ENCODE data around the gene BMP7.

The BMP7 gene

GRCh38 chr20:57167292-57167655 lies 99.2 kb downstream of the BMP7 start:
- Histone ChIP-seq H3K27me3 (ENCODE audit: insufficient read depth, low read depth, severe bottlenecking) (peaks cover 21% of the 10 kb centered on the region), H3K4me3 (ENCODE audit: low read depth, low read length) (no peak overlapping the region), H3K9me3 (ENCODE audit: severe bottlenecking) (peaks cover 2% of the 10 kb centered on the region), H3K36me3 (no peaks in the 10 kb centered on the region), H3K27ac (no peak overlapping the region)
- no peak for DNase-seq
- no peak for TF ChIP-seq CTCF (IDR thresholded peaks at IDR 0.05; ENCODE audit: low read depth, low read length)

DNA sequence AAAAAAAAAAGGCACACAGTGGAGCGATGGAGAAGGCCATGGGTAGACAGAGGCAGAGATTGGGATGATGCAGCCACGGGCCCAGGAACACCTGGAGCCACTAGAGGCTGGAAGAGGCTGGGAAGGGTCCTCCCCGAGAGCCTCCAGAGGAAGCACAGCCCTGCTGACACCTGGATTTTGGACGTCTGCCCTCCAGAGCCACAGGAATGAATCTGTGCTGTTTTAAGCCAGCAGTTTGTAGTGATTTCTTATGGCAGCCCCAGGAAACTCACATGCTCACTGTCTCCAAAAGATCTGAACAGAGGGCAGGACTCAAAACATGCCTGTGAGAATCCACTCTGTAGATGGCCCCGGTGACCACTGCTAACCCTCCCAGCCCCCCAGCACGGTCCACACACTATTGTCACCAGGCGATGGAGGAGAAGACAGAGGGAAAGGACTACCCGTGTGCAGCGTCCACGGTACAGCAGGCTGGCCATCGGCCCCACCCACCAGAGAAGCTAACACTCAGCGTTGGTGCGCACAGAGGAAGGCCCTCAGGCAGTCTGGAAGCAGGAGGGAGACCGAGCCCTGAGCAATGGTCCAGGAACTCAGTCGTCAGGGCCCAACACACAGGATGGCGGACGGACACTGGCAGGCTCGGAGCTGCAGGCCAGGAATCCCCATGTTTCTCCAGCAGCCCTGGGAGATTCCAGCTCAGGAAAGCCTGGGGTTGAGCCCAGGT lies 99.7 kb downstream of the BMP7 start:
- H3K4me3 ChIP-seq (ENCODE audit: low read depth, low read length), result no peak overlapping the region
- no peak for DNase-seq
- H3K27me3 ChIP-seq (ENCODE audit: insufficient read depth, low read depth, severe bottlenecking), result peaks cover 21% of the 10 kb centered on the region
- peaks cover 2% of the 10 kb centered on the region for H3K9me3 ChIP-seq (ENCODE audit: severe bottlenecking)
- no peaks in the 10 kb centered on the region for H3K36me3 ChIP-seq
- H3K27ac ChIP-seq, result no peak overlapping the region
- TF ChIP-seq CTCF (IDR thresholded peaks at IDR 0.05; ENCODE audit: low read depth, low read length), result no peak

GRCh38 chr20:57165427-57166004 lies 100.9 kb downstream of the BMP7 start:
- no peaks in the 10 kb centered on the region for H3K36me3 ChIP-seq
- H3K9me3 ChIP-seq (ENCODE audit: severe bottlenecking), result peaks cover 2% of the 10 kb centered on the region
- no peak overlapping the region for H3K27ac ChIP-seq
- DNase-seq, result no peak
- H3K4me3 ChIP-seq (ENCODE audit: low read depth, low read length), result no peak overlapping the region
- no peak for TF ChIP-seq CTCF (IDR thresholded peaks at IDR 0.05; ENCODE audit: low read depth, low read length)
- H3K27me3 ChIP-seq (ENCODE audit: insufficient read depth, low read depth, severe bottlenecking), result peaks cover 21% of the 10 kb centered on the region

- Histone ChIP-seq H3K27ac (no peak overlapping the region), H3K9me3 (ENCODE audit: severe bottlenecking) (peaks cover 2% of the 10 kb centered on the region), H3K4me3 (ENCODE audit: low read depth, low read length) (no peak overlapping the region), H3K27me3 (ENCODE audit: insufficient read depth, low read depth, severe bottlenecking) (peaks cover 21% of the 10 kb centered on the region), H3K36me3 (no peaks in the 10 kb centered on the region)
- TF ChIP-seq CTCF (IDR thresholded peaks at IDR 0.05; ENCODE audit: low read depth, low read length), result no peak
- DNase-seq, result no peak
These were observed 101.6 kb downstream of the BMP7 start for GRCh38 chr20:57164872-57165271.

DNA sequence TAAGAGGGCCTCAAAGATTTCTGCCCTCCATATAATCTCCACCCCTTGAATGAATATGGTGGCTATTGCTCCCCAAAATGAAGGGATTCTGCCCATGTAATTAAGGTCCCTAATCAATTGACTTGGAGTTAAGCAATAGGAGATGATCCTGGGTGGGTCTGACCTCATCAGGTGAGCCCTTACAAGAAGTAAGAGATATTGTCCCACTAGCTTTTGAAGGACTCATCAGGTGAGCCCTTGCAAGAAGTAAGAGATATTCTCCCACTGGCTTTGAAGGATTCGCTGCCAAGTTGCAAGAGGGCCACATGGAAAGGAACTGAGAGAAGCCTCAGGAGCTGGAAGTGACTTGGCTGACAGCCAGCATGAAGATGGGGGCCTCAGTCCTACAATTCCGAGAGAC lies 103.4 kb downstream of the BMP7 start:
- H3K9me3 ChIP-seq (ENCODE audit: severe bottlenecking), result peaks cover 2% of the 10 kb centered on the region
- peaks cover 14% of the 10 kb centered on the region for H3K27me3 ChIP-seq (ENCODE audit: insufficient read depth, low read depth, severe bottlenecking)
- H3K36me3 ChIP-seq, result no peaks in the 10 kb centered on the region
- TF ChIP-seq CTCF (IDR thresholded peaks at IDR 0.05; ENCODE audit: low read depth, low read length), result no peak
- H3K4me3 ChIP-seq (ENCODE audit: low read depth, low read length), result no peak overlapping the region
- no peak overlapping the region for H3K27ac ChIP-seq
- DNase-seq, result no peak

DNA sequence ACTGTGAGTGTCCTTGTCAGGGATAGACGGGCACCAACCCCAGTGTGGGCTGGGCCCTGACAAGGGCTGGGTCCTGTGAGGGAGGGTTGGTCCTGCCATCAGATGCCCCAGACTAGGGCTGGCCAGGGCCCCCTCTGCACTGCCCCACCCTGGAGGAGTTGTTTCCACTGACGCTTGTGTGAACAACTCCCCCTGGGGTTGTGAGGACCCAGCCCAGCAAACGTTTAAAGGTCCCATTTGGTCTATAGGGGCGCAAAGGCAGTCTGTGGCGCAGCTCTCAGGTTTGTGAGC lies 104.1 kb downstream of the BMP7 start:
- Histone ChIP-seq H3K36me3 (no peaks in the 10 kb centered on the region), H3K27me3 (ENCODE audit: insufficient read depth, low read depth, severe bottlenecking) (peaks cover 14% of the 10 kb centered on the region), H3K4me3 (ENCODE audit: low read depth, low read length) (no peak overlapping the region), H3K9me3 (ENCODE audit: severe bottlenecking) (peaks cover 2% of the 10 kb centered on the region), H3K27ac (no peak overlapping the region)
- no peak for TF ChIP-seq CTCF (IDR thresholded peaks at IDR 0.05; ENCODE audit: low read depth, low read length)
- DNase-seq, result no peak

Data from WERI-Rb-1 (cell line).